Spleen (tissue), 7 donors: ENCODE results near the gene MUC22.

Experiments
- CTCF ChIP-seq, 11 experiments: fragments of 200-600 bp in 7 of 11; fragments of 450-650 bp in 4 of 11; sonication (generic) in 4 of 11; IDR thresholded peaks in 8 of 11; conservative IDR thresholded peaks in 3 of 11; 1 replicate in 7 of 11; 2 replicates in 4 of 11; pipeline versions ENCODE4 v1.4.0 to v1.8.0; 2016 to 2021; ENCODE audit warnings: antibody characterized with exemption in 11 of 11, inconsistent platforms in 4 of 11, mild to moderate bottlenecking in 1 of 11
- POLR2A ChIP-seq, 3 donors: fragments of 450-650 bp; IDR thresholded peaks; one replicate each; pipeline ENCODE4 v1.5.1; 2017; ENCODE audit warnings: antibody characterized with exemption in 3 of 3, mild to moderate bottlenecking in 1 of 3
- POLR2AphosphoS5 ChIP-seq, 3 donors: sonication (generic); formaldehyde crosslinking; IDR thresholded peaks; one replicate each; pipeline ENCODE4 v1.5.1; 2017; ENCODE audit warnings: antibody characterized with exemption in 3 of 3
- donor health status: DM: no; HTN: no; CAD: no; lungs with moderate emphysema.
- donor health status: DM: no; HTN: no; CAD: no.
- donor health status: DM: no; HTN: no; CAD: no.

GRCh38 chr6:31048099-31048498 lies 37.8 kb downstream of the MUC22 start:
- TF ChIP-seq CTCF (IDR thresholded peaks at IDR 0.05 in 8 of 11, conservative IDR thresholded peaks at IDR 0.05 in 3 of 11) (no peak), POLR2A (IDR thresholded peaks at IDR 0.05) (no peak), POLR2AphosphoS5 (IDR thresholded peaks at IDR 0.05) (no peak)
